ENCODE measurements around the gene PIK3R3. TPM values are rescaled to one million over a fixed set of nuclear protein-coding genes. Genes with fewer than 3 reads are reported as not detected.

PIK3R3 gene
- total RNA-seq, 1 donor from 2014 or later = 41.3 TPM

DNA sequence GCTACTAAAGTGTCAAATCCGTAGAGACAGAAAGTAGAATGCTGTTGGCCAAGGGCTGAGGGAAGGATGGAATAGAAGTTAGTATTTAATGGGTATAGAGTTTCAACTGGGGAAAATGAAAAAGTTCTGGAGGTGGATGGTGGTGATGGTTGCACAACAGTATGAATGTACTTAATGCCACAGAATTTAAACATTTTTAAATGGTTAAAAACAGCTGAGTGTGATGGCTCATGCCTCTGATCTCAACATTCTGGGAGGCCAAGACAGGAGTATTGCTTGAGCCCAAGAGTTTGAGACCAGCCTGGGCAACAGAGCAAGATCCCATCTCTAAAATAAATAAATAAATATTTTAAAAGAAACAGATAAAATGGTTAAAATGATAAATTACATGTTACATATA is 44.5 kb downstream of the PIK3R3 start:
- TF ChIP-seq, protein P1, sequence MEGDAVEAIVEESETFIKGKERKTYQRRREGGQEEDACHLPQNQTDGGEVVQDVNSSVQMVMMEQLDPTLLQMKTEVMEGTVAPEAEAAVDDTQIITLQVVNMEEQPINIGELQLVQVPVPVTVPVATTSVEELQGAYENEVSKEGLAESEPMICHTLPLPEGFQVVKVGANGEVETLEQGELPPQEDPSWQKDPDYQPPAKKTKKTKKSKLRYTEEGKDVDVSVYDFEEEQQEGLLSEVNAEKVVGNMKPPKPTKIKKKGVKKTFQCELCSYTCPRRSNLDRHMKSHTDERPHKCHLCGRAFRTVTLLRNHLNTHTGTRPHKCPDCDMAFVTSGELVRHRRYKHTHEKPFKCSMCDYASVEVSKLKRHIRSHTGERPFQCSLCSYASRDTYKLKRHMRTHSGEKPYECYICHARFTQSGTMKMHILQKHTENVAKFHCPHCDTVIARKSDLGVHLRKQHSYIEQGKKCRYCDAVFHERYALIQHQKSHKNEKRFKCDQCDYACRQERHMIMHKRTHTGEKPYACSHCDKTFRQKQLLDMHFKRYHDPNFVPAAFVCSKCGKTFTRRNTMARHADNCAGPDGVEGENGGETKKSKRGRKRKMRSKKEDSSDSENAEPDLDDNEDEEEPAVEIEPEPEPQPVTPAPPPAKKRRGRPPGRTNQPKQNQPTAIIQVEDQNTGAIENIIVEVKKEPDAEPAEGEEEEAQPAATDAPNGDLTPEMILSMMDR (IDR thresholded peaks at IDR 0.05; ENCODE audit: unreplicated experiment) = no peak
- H3K4me1 Mint-ChIP-seq = peaks cover 2% of the 10 kb centered on the region

DNA sequence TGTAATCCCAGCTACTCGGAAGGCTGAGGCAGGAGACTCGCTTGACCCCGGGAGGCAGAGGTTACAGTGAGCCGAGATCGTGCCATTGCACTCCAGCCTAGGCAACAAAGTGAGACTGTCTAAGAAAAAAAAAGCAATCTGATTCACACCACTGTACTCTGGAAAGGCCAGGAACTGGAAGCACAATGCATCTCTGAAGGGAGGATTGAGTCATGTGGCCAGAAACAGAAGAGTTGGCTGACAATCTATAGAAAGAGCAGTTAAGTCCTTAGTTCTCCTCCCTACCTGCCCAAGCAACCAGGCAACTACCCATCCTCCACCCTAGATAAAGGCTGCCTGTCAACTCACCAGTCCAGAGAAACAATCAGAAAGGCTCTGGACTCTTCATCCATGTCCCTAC is 45.9 kb downstream of the PIK3R3 start:
- H3K4me1 Mint-ChIP-seq = peaks cover 2% of the 10 kb centered on the region
- H3K36me3 Mint-ChIP-seq = peaks cover 9% of the 10 kb centered on the region
- TF ChIP-seq, protein P1 (IDR thresholded peaks at IDR 0.05; ENCODE audit: unreplicated experiment) = no peak
- DNase-seq (ENCODE audit: low spot score in 2 of 2, unreplicated experiment in 2 of 2) = no peak
- H3K27me3 Mint-ChIP-seq (ENCODE audit: low read depth) = no peaks in the 10 kb centered on the region
- no peak overlapping the region for H3K27ac Mint-ChIP-seq
- peaks cover 11% of the 10 kb centered on the region for H3K9me3 Mint-ChIP-seq
- H3K4me3 Mint-ChIP-seq = no peak overlapping the region

More for the DNA sequence above, 44.5 kb downstream of the PIK3R3 start:
- Mint-ChIP-seq H3K36me3 (peaks cover 9% of the 10 kb centered on the region), H3K27ac (no peak overlapping the region), H3K9me3 (peaks cover 11% of the 10 kb centered on the region), H3K27me3 (ENCODE audit: low read depth) (no peaks in the 10 kb centered on the region), H3K4me3 (no peak overlapping the region)
- no peak for DNase-seq (ENCODE audit: low spot score in 2 of 2, unreplicated experiment in 2 of 2)

DNA sequence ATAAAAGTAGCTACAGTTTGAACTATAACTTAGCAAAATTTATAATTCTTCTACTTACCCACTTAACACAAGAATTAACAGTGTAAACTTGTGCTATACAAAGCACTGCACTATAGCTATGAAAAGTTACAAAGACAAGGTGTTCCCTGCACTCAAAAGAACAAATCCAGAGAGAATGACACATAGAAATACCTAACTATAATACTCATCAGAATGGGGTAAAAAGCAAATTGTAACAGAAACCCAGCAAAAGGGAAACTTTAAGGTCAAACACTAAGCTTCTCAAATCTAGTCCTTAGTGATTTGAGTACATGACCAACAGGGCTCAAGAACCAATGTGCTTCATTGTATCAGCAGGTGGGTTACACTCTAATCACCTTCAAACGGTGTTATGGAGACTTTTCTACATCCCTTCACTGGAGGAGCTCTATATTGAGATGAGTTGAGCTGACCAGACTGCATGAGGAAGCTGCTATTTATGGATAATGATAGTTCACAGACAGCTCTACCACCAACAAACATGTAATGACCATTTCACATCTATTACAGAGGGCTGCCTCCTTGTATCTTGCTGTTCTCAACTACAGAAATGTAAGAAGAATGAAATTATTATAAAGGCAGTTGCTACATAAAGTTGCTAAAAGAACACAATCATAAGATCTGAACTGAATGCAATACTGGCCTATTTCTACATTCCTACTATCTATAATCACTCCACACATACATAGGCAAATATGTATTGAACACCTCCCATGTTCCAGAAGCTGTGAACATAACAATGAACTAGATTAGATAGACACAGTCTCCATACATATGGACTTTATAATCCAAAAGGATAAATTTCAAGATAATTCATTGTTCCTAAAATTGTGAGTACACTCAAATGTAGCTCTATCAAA is 47.6 kb downstream of the PIK3R3 start:
- Mint-ChIP-seq H3K9me3 (peaks cover 11% of the 10 kb centered on the region), H3K36me3 (peaks cover 9% of the 10 kb centered on the region), H3K27me3 (ENCODE audit: low read depth) (no peaks in the 10 kb centered on the region), H3K27ac (no peak overlapping the region), H3K4me3 (no peak overlapping the region), H3K4me1 (peaks cover 2% of the 10 kb centered on the region)
- TF ChIP-seq, protein P1 (IDR thresholded peaks at IDR 0.05; ENCODE audit: unreplicated experiment) = no peak
- no peak for DNase-seq (ENCODE audit: low spot score in 2 of 2, unreplicated experiment in 2 of 2)

DNA sequence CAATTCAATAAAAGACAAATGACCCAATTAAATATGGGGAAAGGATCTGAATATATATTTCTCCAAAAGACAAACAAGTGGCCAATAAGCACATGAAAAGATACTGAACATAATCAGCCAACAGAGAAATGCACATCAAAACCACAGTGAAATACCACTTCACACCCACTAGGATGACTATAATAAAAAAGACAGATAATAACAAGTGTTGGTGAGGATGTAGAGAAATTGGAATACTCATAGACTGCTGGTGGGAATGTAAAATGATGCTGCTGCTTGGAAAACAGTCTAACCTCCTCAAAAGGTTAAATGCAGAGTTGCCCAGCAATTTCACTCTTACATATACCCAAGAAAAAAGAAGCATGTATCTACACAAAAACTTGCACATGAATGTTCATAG is 48.9 kb downstream of the PIK3R3 start:
- Mint-ChIP-seq H3K4me3 (no peak overlapping the region), H3K27ac (no peak overlapping the region), H3K4me1 (peaks cover 6% of the 10 kb centered on the region), H3K36me3 (peaks cover 9% of the 10 kb centered on the region), H3K9me3 (peaks cover 11% of the 10 kb centered on the region), H3K27me3 (ENCODE audit: low read depth) (no peaks in the 10 kb centered on the region)
- TF ChIP-seq, protein P1 (IDR thresholded peaks at IDR 0.05; ENCODE audit: unreplicated experiment) = no peak
- DNase-seq (ENCODE audit: low spot score in 2 of 2, unreplicated experiment in 2 of 2) = no peak

DNA sequence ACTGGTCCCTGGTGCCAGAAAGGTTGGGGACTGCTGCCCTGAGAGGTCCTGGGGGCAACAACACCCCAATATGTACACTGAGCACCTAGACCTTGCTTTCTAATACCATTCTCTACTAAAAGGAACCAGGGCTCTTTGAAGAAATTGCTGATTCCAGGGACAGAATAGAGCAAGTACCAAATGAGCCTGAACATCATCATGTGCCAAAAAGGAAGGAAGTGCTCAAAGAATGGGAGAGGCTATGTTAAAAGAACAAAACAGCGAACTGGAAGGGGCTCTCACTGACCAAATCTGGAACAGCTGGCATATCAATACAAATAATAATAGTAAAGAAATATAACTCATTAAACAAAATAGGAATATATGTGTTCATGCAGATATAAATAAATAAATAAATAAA is 50.8 kb downstream of the PIK3R3 start:
- DNase-seq (ENCODE audit: low spot score in 2 of 2, unreplicated experiment in 2 of 2) = no peak
- TF ChIP-seq, protein P1 (IDR thresholded peaks at IDR 0.05; ENCODE audit: unreplicated experiment) = no peak
- H3K4me3 Mint-ChIP-seq = no peak overlapping the region
- peaks cover 11% of the 10 kb centered on the region for H3K4me1 Mint-ChIP-seq
- peaks cover 11% of the 10 kb centered on the region for H3K9me3 Mint-ChIP-seq
- H3K27me3 Mint-ChIP-seq (ENCODE audit: low read depth) = no peaks in the 10 kb centered on the region
- peaks cover 9% of the 10 kb centered on the region for H3K36me3 Mint-ChIP-seq
- no peak overlapping the region for H3K27ac Mint-ChIP-seq
